IMR-90 (cell line): ENCODE results near the gene OPRM1. TPM values are rescaled to one million over a fixed set of nuclear protein-coding genes. Genes with fewer than 3 reads are reported as not detected.

Experiments used
- ATAC-seq: fragments of 200-7000 bp; cut with Tn5 transposase; 2 replicates; pipeline ENCODE4 v1.9.1; 2020; ENCODE audit warnings: low read depth, mild to moderate bottlenecking, moderate library complexity
- BruUV-seq: library from RNA; stranded (reverse); fragments of 400-500 nt; replicated peaks from 2 replicates; lab custom pipeline; 2021; lab: Mats Ljungman, UMichigan
- CTCF ChIA-PET: fragments of 300-600 bp; formaldehyde crosslinking; extraction: SDS; loops from one replicate; lab custom pipeline; 2021; ENCODE audit warnings: antibody characterized with exemption; lab: Yijun Ruan, JAX
- POLR2A ChIA-PET: fragments of 300-600 bp; sonication (Branson Sonifier 250); formaldehyde crosslinking; loops from one replicate; lab custom pipeline; 2022; ENCODE audit warnings: antibody characterized with exemption; ENCODE audit not compliant: unreplicated experiment; lab: Charles Lee
- DNase-seq: peaks from one replicate; pipeline ENCODE4 v3.0.0; 2013
- H2AFZ ChIP-seq: replicated peaks from 2 replicates; pipeline ENCODE3; 2013; ENCODE audit warnings: low read length, mild to moderate bottlenecking; ENCODE audit not compliant: poor library complexity
- H2AK5ac ChIP-seq: 2 replicates; pipeline ENCODE4 v1.6.1; 2013; ENCODE audit warnings: low read depth, low read length, inconsistent platforms
- H2AK9ac ChIP-seq: replicated peaks from 2 replicates; pipeline ENCODE3; 2013; ENCODE audit warnings: mild to moderate bottlenecking, low read depth, low read length, moderate library complexity; ENCODE audit not compliant: poor library complexity
- H2BK120ac ChIP-seq: 2 replicates; pipeline ENCODE4 v1.6.1; 2013; ENCODE audit warnings: low read depth, low read length, inconsistent platforms
- H2BK15ac ChIP-seq: 3 replicates; pipeline ENCODE4 v1.6.1; 2013; ENCODE audit warnings: low read depth, low read length, inconsistent platforms
- H2BK20ac ChIP-seq: 2 replicates; pipeline ENCODE4 v1.6.1; 2013; ENCODE audit warnings: low read depth, mild to moderate bottlenecking, inconsistent platforms, low read length, moderate library complexity
- H2BK5ac ChIP-seq: 2 replicates; pipeline ENCODE4 v1.6.1; 2013; ENCODE audit warnings: mild to moderate bottlenecking, low read depth, low read length, inconsistent platforms; ENCODE audit not compliant: poor library complexity, severe bottlenecking
- H3K14ac ChIP-seq: replicated peaks from 2 replicates; pipeline ENCODE4 v1.6.1; 2013; ENCODE audit warnings: low read depth, low read length, inconsistent platforms
- H3K18ac ChIP-seq: 2 replicates; pipeline ENCODE4 v1.6.1; 2013; ENCODE audit warnings: low read depth, low read length, control low read depth
- H3K23ac ChIP-seq: 2 replicates; pipeline ENCODE4 v1.6.1; 2013; ENCODE audit warnings: low read depth, low read length, inconsistent platforms
- H3K27ac ChIP-seq: 2 replicates; pipeline ENCODE4 v1.5.1; 2013; ENCODE audit warnings: mild to moderate bottlenecking, control low read depth, low read length; ENCODE audit not compliant: insufficient read depth
- H3K27me3 ChIP-seq: 2 replicates; pipeline ENCODE4 v1.6.1; 2013; ENCODE audit warnings: low read length; ENCODE audit not compliant: control insufficient read depth, insufficient read depth
- H3K36me3 ChIP-seq: 2 replicates; pipeline ENCODE4 v1.6.1; 2013; ENCODE audit warnings: low read length, mixed read lengths; ENCODE audit not compliant: control insufficient read depth, insufficient read depth
- H3K4ac ChIP-seq: 2 replicates; pipeline ENCODE4 v1.6.1; 2013; ENCODE audit warnings: low read depth, low read length, inconsistent platforms
- H3K4me1 ChIP-seq: 2 replicates; pipeline ENCODE4 v1.6.1; 2013; ENCODE audit warnings: low read length, mixed read lengths; ENCODE audit not compliant: control insufficient read depth, insufficient read depth
- H3K4me2 ChIP-seq: 2 replicates; pipeline ENCODE4 v1.6.1; 2013; ENCODE audit warnings: low read depth, mild to moderate bottlenecking, control low read depth, low read length, moderate library complexity
- H3K4me3 ChIP-seq: 2 replicates; pipeline ENCODE4 v1.5.1; 2013; ENCODE audit warnings: low read depth, mild to moderate bottlenecking, control low read depth, low read length, moderate library complexity; ENCODE audit not compliant: insufficient read depth
- H3K56ac ChIP-seq: 2 replicates; pipeline ENCODE4 v1.6.1; 2013; ENCODE audit warnings: low read length, inconsistent platforms; ENCODE audit not compliant: insufficient read depth; ENCODE audit errors: extremely low read depth
- H3K79me1 ChIP-seq, 2 experiments: 2 replicates each; pipeline ENCODE4 v1.6.1; 2013; ENCODE audit warnings: low read length in 2 of 2, inconsistent platforms in 1 of 2, low read depth in 1 of 2
- H3K9ac ChIP-seq: 2 replicates; pipeline ENCODE4 v1.6.1; 2013; ENCODE audit warnings: low read depth, low read length, control low read depth
- H3K9me1 ChIP-seq: 2 replicates; pipeline ENCODE4 v1.6.1; 2013; ENCODE audit warnings: low read length, inconsistent platforms; ENCODE audit not compliant: insufficient read depth
- H3K9me3 ChIP-seq: 2 replicates; pipeline ENCODE4 v1.6.1; 2013; ENCODE audit warnings: low read length; ENCODE audit not compliant: control insufficient read depth, insufficient read depth
- H4K20me1 ChIP-seq: 2 replicates; pipeline ENCODE4 v1.6.1; 2013; ENCODE audit warnings: low read length, inconsistent platforms; ENCODE audit not compliant: insufficient read depth
- H4K5ac ChIP-seq: 2 replicates; pipeline ENCODE4 v1.6.1; 2013; ENCODE audit warnings: mild to moderate bottlenecking, low read depth, low read length, control low read depth
- H4K8ac ChIP-seq, 2 experiments: 2 replicates each; pipeline ENCODE4 v1.6.1; 2013; ENCODE audit warnings: low read depth in 2 of 2, low read length in 2 of 2, control low read depth in 1 of 2, inconsistent platforms in 1 of 2
- H4K91ac ChIP-seq: 2 replicates; pipeline ENCODE4 v1.6.1; 2013; ENCODE audit warnings: low read depth, low read length, inconsistent platforms; ENCODE audit not compliant: insufficient read depth
- BHLHE40 ChIP-seq: fragments of 150-350 bp; IDR thresholded peaks from 2 replicates; pipeline ENCODE4 v1.6.1; 2016; ENCODE audit warnings: mild to moderate bottlenecking, low read depth, low read length
- CEBPB ChIP-seq: IDR thresholded peaks from 2 replicates; pipeline ENCODE4 v1.6.1; 2012; ENCODE audit warnings: low read depth, low read length, improper control_type of control experiment
- ELK1 ChIP-seq: fragments of 150-350 bp; IDR thresholded peaks from 2 replicates; pipeline ENCODE4 v1.6.1; 2016; ENCODE audit warnings: low read depth, mild to moderate bottlenecking, low read length, moderate library complexity, borderline replicate concordance
- FOS ChIP-seq: fragments of 150-350 bp; IDR thresholded peaks from 2 replicates; pipeline ENCODE4 v1.6.1; 2016; ENCODE audit warnings: low read depth, low read length
- MAFK ChIP-seq: IDR thresholded peaks from 2 replicates; pipeline ENCODE4 v1.6.1; 2012; ENCODE audit warnings: low read depth, low read length, improper control_type of control experiment
- MAZ ChIP-seq: IDR thresholded peaks from 2 replicates; pipeline ENCODE4 v1.6.1; 2012; ENCODE audit warnings: low read depth, mild to moderate bottlenecking, low read length, improper control_type of control experiment, moderate library complexity, borderline replicate concordance
- NFE2L2 ChIP-seq: fragments of 150-350 bp; IDR thresholded peaks from 2 replicates; pipeline ENCODE4 v1.6.1; 2016; ENCODE audit warnings: low read depth, mild to moderate bottlenecking, low read length
- POLR2A ChIP-seq: IDR thresholded peaks from 2 replicates; pipeline ENCODE4 v1.6.1; 2012; ENCODE audit warnings: mild to moderate bottlenecking, low read depth, low read length
- RAD21 ChIP-seq: IDR thresholded peaks from 2 replicates; pipeline ENCODE4 v1.6.1; 2012; ENCODE audit warnings: low read length, improper control_type of control experiment
- RCOR1 ChIP-seq: IDR thresholded peaks from 2 replicates; pipeline ENCODE4 v1.6.1; 2012; ENCODE audit warnings: mild to moderate bottlenecking, low read length, improper control_type of control experiment; ENCODE audit not compliant: insufficient replicate concordance
- SMC3 ChIP-seq: fragments of 150-350 bp; IDR thresholded peaks from 2 replicates; pipeline ENCODE4 v1.6.1; 2016; ENCODE audit warnings: low read depth, mild to moderate bottlenecking, antibody characterized with exemption, low read length, moderate library complexity
- WGBS, 2 experiments: methylation state at CpG; one replicate each; pipeline versions ENCODE4 v1.1.5 to v1.1.7; 2013; ENCODE audit warnings: missing lambda C conversion rate in 2 of 2; ENCODE audit not compliant: insufficient read length in 1 of 2; ENCODE audit errors: extremely low coverage in 2 of 2; 5-methylcytosine and 5-hydroxymethylcytosine counted together
- dilution Hi-C: fragments of 300-500 bp; cut with HindIII; formaldehyde crosslinking; loops from one replicate; pipeline ENCODE4 v1.14.3; 2018; ENCODE audit warnings: low sequenced_read_pairs; ENCODE audit not compliant: unreplicated experiment
- in situ Hi-C: fragments of 300-500 bp; cut with MboI; formaldehyde crosslinking; loops from 3 replicates; pipeline ENCODE4 v1.14.3; 2019; ENCODE audit warnings: low sequenced_read_pairs, inconsistent platforms, mixed read lengths
- intact Hi-C: fragments of 100-400 bp; cut with micrococcal nuclease; formaldehyde crosslinking; loops from 2 replicates; pipeline ENCODE4 v1.10.0; 2022
- polyA plus RNA-seq, 3 experiments: library from polyadenylated mRNA; depleted of rRNA; stranded (reverse); fragments of >200 nt; gene quantifications; 2 replicates each; pipeline ENCODE4 v1.2.3, GENCODE V29; 2012; ENCODE audit warnings: low replicate concordance in 1 of 3
- total RNA-seq: library from RNA; depleted of rRNA; stranded (reverse); fragments of >200 nt; gene quantifications from 2 replicates; pipeline ENCODE4 v1.2.3, GENCODE V29; 2012

Gene OPRM1
- total and polyA plus RNA-seq, 2 of the 4 experiments (the other 2 are of a cell fraction) = not detected

GRCh38 chr6:154134471-154135147 lies 95.6 kb downstream of the OPRM1 start:
- H3K4me1 ChIP-seq = no peaks in the 10 kb centered on the region
- ATAC-seq = no peak
- no peak overlapping the region for H3K27ac ChIP-seq
- H3K56ac ChIP-seq = no peak overlapping the region
- WGBS, 2 experiments = 52% methylated on average over 2 of the region's 8 CpGs; no CpG with 5 or more reads in 1 of the 2 experiments
- no peaks in the 10 kb centered on the region for H4K20me1 ChIP-seq
- no peaks in the 10 kb centered on the region for H3K27me3 ChIP-seq
- H3K18ac ChIP-seq = no peak overlapping the region
- no peak overlapping the region for H3K4ac ChIP-seq
- dilution Hi-C loops (no loop called here), intact Hi-C loops (no loop called here), in situ Hi-C loops (no loop called here)
- no peak overlapping the region for H3K9ac ChIP-seq
- H2BK15ac ChIP-seq = no peak overlapping the region
- H3K9me3 ChIP-seq = no peaks in the 10 kb centered on the region
- H2AK5ac ChIP-seq = no peak overlapping the region
- no peak for DNase-seq
- no peak overlapping the region for H2AFZ ChIP-seq
- CTCF ChIA-PET = no interaction called here
- H2AK9ac ChIP-seq = no peak overlapping the region
- no peak overlapping the region for H2BK120ac ChIP-seq
- H3K79me1 ChIP-seq = no peaks in the 10 kb centered on the region
- no peak overlapping the region for H2BK20ac ChIP-seq
- H4K8ac ChIP-seq = no peak overlapping the region
- no peaks in the 10 kb centered on the region for H3K36me3 ChIP-seq
- no peak overlapping the region for H2BK5ac ChIP-seq
- no peak overlapping the region for H4K5ac ChIP-seq
- H3K23ac ChIP-seq = no peak overlapping the region
- TF ChIP-seq POLR2A (no peak), SMC3 (no peak), CEBPB (no peak), MAZ (no peak), FOS (no peak), MAFK (no peak), RCOR1 (no peak), RAD21 (no peak), BHLHE40 (no peak), NFE2L2 (no peak), ELK1 (no peak)
- no peak overlapping the region for H4K91ac ChIP-seq
- no peak overlapping the region for H3K4me3 ChIP-seq
- H3K14ac ChIP-seq = no peak overlapping the region
- POLR2A ChIA-PET = no interaction called here
- no peaks in the 10 kb centered on the region for H3K9me1 ChIP-seq
- BruUV-seq = no TSS peak
- no peak overlapping the region for H3K4me2 ChIP-seq
